ENCODE results near the gene GEN1.

GEN1 gene

DNA sequence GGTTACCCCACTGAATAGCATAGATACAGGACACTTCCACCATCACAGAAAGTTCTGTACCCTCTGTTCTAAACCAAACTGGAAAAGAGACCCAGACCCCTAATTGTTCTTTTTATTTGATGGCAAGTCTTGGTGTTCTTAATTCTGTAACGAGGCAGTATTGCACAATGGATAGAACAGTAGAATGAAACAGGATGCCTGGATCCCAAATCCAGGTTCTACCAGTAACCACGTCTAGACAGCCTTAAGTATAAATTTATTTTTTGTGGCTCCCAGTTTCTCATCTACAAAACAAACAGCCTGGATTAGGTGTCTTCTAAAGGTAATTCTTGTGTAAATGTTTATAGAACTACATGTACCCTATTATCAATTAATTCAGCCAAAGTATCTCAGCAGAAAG lies 24.1 kb upstream of the GEN1 start:
- peaks cover 71% of the 10 kb centered on the region for H3K36me3 ChIP-seq (ENCODE audit: control insufficient read depth, low read depth, low read length)
- no peak overlapping the region for H3K4me3 ChIP-seq (ENCODE audit: low read length)
- no peaks in the 10 kb centered on the region for H3K27me3 ChIP-seq (ENCODE audit: control insufficient read depth, insufficient read depth, low read length)
- H3K9ac ChIP-seq (ENCODE audit: low read length), result no peak overlapping the region
- peaks cover 5% of the 10 kb centered on the region for H3K4me1 ChIP-seq (ENCODE audit: control insufficient read depth, low read depth, low read length)
- no peaks in the 10 kb centered on the region for H3K9me3 ChIP-seq (ENCODE audit: control insufficient read depth, low read depth, low read length)
- no peak overlapping the region for H3K27ac ChIP-seq (ENCODE audit: low read length)

DNA sequence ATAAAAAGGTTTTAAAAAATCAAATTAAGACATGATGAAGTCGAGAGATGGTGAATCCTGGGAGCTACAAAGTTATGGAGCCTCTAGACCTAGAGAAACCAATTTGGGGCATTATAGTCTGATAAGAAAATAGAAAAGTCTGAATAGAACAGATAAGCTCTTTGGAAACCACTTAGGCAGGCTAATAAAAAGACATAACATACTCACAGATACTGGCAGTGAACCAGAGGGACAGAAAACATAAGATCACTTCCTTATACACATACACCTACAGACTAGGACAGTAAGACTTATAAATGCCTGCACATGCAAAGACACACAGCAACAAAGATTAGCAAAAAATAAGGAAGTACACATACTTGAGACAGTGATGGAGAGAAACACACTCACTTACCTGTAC lies 20.3 kb upstream of the GEN1 start:
- H3K27me3 ChIP-seq (ENCODE audit: control insufficient read depth, insufficient read depth, low read length), result no peaks in the 10 kb centered on the region
- no peak overlapping the region for H3K9ac ChIP-seq (ENCODE audit: low read length)
- H3K4me1 ChIP-seq (ENCODE audit: control insufficient read depth, low read depth, low read length), result peaks cover 5% of the 10 kb centered on the region
- H3K27ac ChIP-seq (ENCODE audit: low read length), result no peak overlapping the region
- no peak overlapping the region for H3K4me3 ChIP-seq (ENCODE audit: low read length)
- H3K36me3 ChIP-seq (ENCODE audit: control insufficient read depth, low read depth, low read length), result peaks cover 78% of the 10 kb centered on the region
- no peaks in the 10 kb centered on the region for H3K9me3 ChIP-seq (ENCODE audit: control insufficient read depth, low read depth, low read length)

DNA sequence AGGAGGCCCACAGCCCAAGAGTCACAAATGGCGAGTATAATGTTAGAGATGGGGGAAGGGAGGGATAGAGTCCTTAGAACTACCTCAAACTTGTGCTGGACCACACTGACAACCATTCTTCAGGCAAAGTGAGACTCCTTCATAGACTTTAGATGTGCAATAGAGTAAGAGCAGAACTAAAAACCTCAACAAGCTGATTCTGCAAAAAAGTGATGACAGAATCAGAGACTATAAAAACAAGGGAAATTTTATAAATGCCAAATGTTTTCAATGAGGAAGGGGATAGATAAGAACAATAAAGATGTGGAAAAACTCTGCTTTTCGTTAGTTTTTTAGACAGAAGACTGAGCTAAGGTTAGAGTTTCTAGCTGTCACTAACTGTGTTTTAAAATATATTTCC lies 18.1 kb upstream of the GEN1 start:
- H3K27ac ChIP-seq (ENCODE audit: low read length), result no peak overlapping the region
- no peak overlapping the region for H3K4me3 ChIP-seq (ENCODE audit: low read length)
- H3K9ac ChIP-seq (ENCODE audit: low read length), result no peak overlapping the region
- H3K4me1 ChIP-seq (ENCODE audit: control insufficient read depth, low read depth, low read length), result no peaks in the 10 kb centered on the region
- H3K9me3 ChIP-seq (ENCODE audit: control insufficient read depth, low read depth, low read length), result no peaks in the 10 kb centered on the region
- peaks cover 80% of the 10 kb centered on the region for H3K36me3 ChIP-seq (ENCODE audit: control insufficient read depth, low read depth, low read length)
- H3K27me3 ChIP-seq (ENCODE audit: control insufficient read depth, insufficient read depth, low read length), result no peaks in the 10 kb centered on the region

DNA sequence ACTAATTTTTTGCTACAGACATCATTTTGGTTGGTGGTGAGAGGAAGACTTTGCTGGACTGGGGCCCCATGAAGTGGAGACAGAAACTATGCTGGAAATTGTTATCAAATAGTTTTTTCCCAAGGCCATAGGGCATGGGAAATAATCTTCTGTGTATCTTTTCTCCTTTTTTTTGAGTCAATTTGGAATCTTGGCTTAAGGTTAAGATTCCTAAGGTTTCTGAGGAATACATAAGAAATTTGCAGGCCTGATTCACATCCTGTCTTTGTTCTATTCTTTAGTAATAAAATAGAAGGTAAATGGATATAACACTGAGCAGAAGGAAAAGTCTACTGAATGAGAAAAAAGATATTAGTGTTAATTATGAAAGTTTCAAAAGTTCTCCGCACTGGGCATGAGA lies 16.9 kb upstream of the GEN1 start:
- Histone ChIP-seq H3K9ac (ENCODE audit: low read length) (no peak overlapping the region), H3K4me3 (ENCODE audit: low read length) (no peak overlapping the region), H3K4me1 (ENCODE audit: control insufficient read depth, low read depth, low read length) (no peaks in the 10 kb centered on the region), H3K36me3 (ENCODE audit: control insufficient read depth, low read depth, low read length) (peaks cover 78% of the 10 kb centered on the region), H3K27ac (ENCODE audit: low read length) (no peak overlapping the region), H3K27me3 (ENCODE audit: control insufficient read depth, insufficient read depth, low read length) (no peaks in the 10 kb centered on the region), H3K9me3 (ENCODE audit: control insufficient read depth, low read depth, low read length) (no peaks in the 10 kb centered on the region)

DNA sequence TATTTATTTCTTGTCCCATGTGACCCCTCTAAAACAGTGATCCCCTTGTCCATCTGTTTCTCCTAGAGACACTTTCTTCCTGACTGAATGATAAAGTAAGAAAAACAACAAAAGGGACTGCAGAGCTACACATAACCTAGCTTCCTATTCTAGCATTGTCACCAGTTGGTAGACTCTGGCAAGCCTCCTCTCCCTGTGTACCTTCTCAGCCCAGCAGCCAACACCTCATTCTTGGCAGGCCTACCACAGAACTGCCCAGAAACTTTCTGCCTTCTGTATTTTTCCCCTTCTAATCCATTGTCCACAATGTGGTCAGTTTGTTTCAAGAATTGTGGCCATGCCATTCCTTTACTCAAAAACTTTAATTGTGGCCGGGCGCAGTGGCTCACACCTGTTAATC lies 13.7 kb upstream of the GEN1 start:
- Histone ChIP-seq H3K27ac (ENCODE audit: low read length) (no peak overlapping the region), H3K9me3 (ENCODE audit: control insufficient read depth, low read depth, low read length) (no peaks in the 10 kb centered on the region), H3K4me3 (ENCODE audit: low read length) (no peak overlapping the region), H3K27me3 (ENCODE audit: control insufficient read depth, insufficient read depth, low read length) (no peaks in the 10 kb centered on the region), H3K36me3 (ENCODE audit: control insufficient read depth, low read depth, low read length) (peaks cover 71% of the 10 kb centered on the region), H3K4me1 (ENCODE audit: control insufficient read depth, low read depth, low read length) (no peaks in the 10 kb centered on the region), H3K9ac (ENCODE audit: low read length) (no peak overlapping the region)

DNA sequence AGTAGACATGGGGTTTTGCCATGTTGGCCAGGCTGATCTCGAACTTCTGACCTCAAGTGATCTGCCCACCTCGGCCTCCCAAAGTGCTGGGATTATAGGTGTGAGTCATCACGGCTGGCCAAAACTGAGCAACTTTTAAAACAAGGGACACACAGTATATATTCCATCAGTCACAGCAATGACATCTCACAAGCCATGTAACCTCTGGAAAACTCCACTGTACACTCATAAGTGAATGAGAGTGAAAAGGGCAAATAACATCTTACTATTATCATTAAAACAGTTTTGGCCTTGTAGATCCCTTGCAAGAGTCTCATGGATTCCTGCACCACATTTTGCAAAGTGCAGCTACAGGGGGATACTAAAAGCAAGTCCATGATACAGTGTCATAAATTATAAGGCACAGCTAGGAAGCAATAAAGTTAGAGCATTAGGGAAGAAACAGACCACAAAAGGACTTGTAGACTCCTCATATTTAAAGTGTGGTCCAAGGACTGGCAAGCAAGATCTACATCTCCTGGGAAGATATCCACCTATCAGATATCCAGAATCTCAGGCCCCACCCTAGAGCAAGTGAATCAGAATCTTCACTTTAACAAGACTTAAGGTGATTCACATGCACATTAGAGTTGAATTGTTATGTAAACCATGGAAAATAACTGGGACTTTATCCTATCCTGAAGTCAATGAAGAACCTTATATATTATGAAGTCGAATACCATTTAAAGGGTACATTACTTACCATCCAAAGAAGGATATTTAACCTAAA lies 6.1 kb upstream of the GEN1 start:
- Histone ChIP-seq H3K36me3 (ENCODE audit: control insufficient read depth, low read depth, low read length) (peaks cover 20% of the 10 kb centered on the region), H3K9me3 (ENCODE audit: control insufficient read depth, low read depth, low read length) (no peaks in the 10 kb centered on the region), H3K4me1 (ENCODE audit: control insufficient read depth, low read depth, low read length) (peaks cover 35% of the 10 kb centered on the region), H3K4me3 (ENCODE audit: low read length) (peak overlapping the region; percentile 15), H3K27ac (ENCODE audit: low read length) (peak overlapping the region; percentile 48), H3K27me3 (ENCODE audit: control insufficient read depth, insufficient read depth, low read length) (no peaks in the 10 kb centered on the region), H3K9ac (ENCODE audit: low read length) (no peak overlapping the region)

DNA sequence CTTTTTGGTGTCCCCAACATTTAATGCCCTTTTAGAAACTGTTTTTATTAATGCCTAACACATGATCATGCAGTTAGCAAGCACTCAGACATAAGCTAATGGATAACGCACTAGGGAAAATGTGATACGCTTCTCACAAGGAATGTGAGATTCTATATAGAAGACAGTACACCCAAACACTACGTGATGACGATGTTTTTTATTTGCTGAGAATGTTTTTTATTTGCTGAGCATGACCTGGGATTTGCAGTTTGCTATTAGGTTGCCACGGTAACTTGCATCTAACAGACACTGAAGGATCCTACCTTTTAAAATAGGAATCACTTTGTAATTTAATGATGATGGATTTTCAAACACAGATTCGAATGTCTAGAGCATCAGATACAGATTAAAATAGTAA lies 5.2 kb upstream of the GEN1 start:
- no peaks in the 10 kb centered on the region for H3K9me3 ChIP-seq (ENCODE audit: control insufficient read depth, low read depth, low read length)
- peaks cover 35% of the 10 kb centered on the region for H3K4me1 ChIP-seq (ENCODE audit: control insufficient read depth, low read depth, low read length)
- peaks cover 16% of the 10 kb centered on the region for H3K36me3 ChIP-seq (ENCODE audit: control insufficient read depth, low read depth, low read length)
- peak overlapping the region; percentile 52 for H3K9ac ChIP-seq (ENCODE audit: low read length)
- peak overlapping the region; percentile 95 for H3K27ac ChIP-seq (ENCODE audit: low read length)
- H3K4me3 ChIP-seq (ENCODE audit: low read length), result no peak overlapping the region
- H3K27me3 ChIP-seq (ENCODE audit: control insufficient read depth, insufficient read depth, low read length), result no peaks in the 10 kb centered on the region

DNA sequence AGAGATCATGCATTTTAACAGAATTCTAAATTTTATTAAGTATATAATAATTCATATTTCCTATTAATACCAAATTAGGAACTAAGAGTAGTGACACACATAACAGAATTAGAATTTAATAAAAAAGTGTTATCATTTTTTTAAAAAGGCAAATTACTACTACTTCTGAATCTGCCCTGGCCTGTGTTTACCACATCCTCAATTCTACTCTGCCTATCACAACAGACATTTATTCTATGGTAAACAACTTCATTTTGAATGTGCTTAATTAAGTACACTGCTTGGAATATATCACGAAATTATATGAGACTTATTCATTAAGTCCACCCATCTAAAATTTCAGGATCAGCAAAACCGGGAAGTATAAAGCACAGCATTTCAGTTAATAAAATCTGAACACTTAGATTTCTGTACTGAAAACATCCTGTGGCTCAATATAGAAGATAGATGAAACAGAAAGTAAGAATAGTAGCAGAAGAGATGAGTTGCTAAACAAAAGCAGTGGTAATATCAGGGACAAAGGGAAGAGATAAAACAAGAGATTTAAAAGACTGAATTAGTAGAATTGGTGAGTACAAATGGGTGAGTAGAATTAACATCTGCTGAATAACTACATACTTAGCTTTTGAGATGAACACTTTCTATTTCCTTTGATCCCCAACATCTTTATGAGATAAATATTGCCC lies 4.0 kb upstream of the GEN1 start:
- no peaks in the 10 kb centered on the region for H3K27me3 ChIP-seq (ENCODE audit: control insufficient read depth, insufficient read depth, low read length)
- peaks cover 4% of the 10 kb centered on the region for H3K36me3 ChIP-seq (ENCODE audit: control insufficient read depth, low read depth, low read length)
- no peak overlapping the region for H3K9ac ChIP-seq (ENCODE audit: low read length)
- H3K4me1 ChIP-seq (ENCODE audit: control insufficient read depth, low read depth, low read length), result peaks cover 35% of the 10 kb centered on the region
- H3K4me3 ChIP-seq (ENCODE audit: low read length), result no peak overlapping the region
- no peak overlapping the region for H3K27ac ChIP-seq (ENCODE audit: low read length)
- no peaks in the 10 kb centered on the region for H3K9me3 ChIP-seq (ENCODE audit: control insufficient read depth, low read depth, low read length)

DNA sequence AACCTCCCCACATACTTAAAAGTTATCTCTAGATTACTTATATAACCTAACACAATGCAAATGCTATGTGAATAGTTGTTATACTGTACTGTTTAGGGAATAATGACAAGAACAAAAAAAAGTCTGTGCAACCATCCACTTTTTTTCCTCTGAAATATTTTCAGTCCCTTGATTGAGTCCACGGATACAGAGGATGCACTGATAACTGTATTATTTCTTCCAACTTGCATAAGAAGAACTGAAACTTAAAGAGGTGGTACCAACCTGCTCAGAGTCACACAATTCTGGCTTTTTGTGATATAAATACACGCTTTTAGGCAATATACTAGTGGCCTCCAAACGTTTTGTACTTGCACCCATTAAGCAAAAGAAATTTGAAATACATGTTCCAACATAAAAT lies 1.7 kb upstream of the GEN1 start:
- Histone ChIP-seq H3K9me3 (ENCODE audit: control insufficient read depth, low read depth, low read length) (no peaks in the 10 kb centered on the region), H3K36me3 (ENCODE audit: control insufficient read depth, low read depth, low read length) (no peaks in the 10 kb centered on the region), H3K27me3 (ENCODE audit: control insufficient read depth, insufficient read depth, low read length) (no peaks in the 10 kb centered on the region), H3K4me3 (ENCODE audit: low read length) (peak overlapping the region; percentile 96), H3K4me1 (ENCODE audit: control insufficient read depth, low read depth, low read length) (peaks cover 41% of the 10 kb centered on the region), H3K9ac (ENCODE audit: low read length) (peak overlapping the region; percentile 94), H3K27ac (ENCODE audit: low read length) (no peak overlapping the region)

DNA sequence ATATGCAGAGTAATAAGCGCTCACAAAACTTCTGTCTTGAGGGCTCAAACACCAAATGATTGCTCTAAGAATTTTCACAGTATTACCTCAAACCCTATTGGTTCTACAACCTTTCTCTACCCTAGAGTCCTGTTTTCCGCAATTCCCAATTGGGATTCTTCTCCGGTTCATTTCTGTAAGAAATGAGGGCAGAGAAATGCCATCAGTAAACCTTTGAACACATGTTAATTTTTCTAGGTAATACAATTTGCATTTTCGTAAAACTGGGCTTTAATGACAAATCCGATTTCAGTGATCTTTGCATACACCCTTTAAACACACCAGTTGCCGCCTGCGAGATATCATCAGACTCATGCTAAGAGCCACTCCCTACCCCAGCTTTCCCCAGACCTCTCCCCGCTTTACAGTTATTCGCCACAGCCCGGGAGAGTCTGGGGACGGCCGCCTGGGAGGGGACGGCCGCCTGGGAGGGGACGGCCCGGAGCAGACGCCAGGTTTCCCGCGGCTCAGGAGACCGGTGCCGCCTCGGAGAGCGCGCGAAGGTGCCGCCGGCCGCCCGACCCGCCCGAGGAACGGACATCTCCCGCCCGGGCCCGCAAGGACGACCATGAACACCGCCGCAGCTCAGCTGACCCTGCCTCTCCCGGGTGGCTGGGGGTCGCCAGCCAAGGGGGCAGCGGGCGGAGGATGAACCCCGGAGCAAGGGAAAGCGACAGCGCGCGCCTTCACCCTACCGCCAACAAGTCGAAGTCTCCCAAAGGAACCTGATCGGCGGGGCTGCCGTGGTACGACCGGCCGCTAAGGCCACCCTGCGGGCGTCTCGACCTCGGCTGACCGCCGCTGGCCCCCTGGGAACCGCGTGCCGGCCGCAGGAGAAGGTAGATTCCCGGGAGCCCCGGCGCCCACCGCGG lies 791 bp upstream of the GEN1 start:
- no peaks in the 10 kb centered on the region for H3K9me3 ChIP-seq (ENCODE audit: control insufficient read depth, low read depth, low read length)
- H3K27ac ChIP-seq (ENCODE audit: low read length), result no peak overlapping the region
- peaks cover 34% of the 10 kb centered on the region for H3K4me1 ChIP-seq (ENCODE audit: control insufficient read depth, low read depth, low read length)
- H3K9ac ChIP-seq (ENCODE audit: low read length), result peak overlapping the region; percentile 94
- no peaks in the 10 kb centered on the region for H3K36me3 ChIP-seq (ENCODE audit: control insufficient read depth, low read depth, low read length)
- no peaks in the 10 kb centered on the region for H3K27me3 ChIP-seq (ENCODE audit: control insufficient read depth, insufficient read depth, low read length)
- H3K4me3 ChIP-seq (ENCODE audit: low read length), result peak overlapping the region; percentile 96

DNA sequence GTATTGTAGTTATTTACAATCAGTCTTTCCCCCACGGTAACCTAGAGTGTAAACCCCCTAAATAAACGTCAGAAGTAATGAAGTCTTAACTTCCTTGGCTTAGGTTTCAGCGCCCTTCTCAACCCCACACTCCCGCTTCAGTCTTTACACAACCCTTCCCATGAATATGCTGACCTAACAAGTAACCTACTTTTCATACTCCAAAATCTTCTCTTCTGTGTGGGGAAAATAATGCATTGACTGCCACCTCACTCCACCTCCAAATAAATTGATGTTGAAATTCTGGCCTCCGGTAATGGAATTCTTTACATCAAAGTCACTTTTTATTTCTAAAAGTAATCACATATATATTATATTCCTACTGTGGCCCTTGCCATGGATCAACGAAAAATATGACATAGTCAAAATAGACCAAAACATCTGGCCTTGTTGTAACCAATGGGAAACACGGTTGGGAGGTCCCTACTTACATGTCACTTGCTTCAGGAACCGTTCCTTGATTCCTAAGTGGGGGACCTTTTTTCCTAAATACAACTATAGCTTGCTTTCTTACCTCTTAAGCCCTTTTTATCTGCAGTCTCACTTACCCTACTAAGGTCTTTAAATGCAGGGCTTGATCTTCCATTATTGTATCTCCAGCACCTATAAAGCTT lies 961 bp downstream of the GEN1 start:
- peaks cover 26% of the 10 kb centered on the region for H3K4me1 ChIP-seq (ENCODE audit: control insufficient read depth, low read depth, low read length)
- H3K27ac ChIP-seq (ENCODE audit: low read length), result no peak overlapping the region

More for the DNA sequence above, 961 bp downstream of the GEN1 start:
- H3K36me3 ChIP-seq (ENCODE audit: control insufficient read depth, low read depth, low read length), result peaks cover 4% of the 10 kb centered on the region
- peak overlapping the region; percentile 96 for H3K4me3 ChIP-seq (ENCODE audit: low read length)
- H3K9me3 ChIP-seq (ENCODE audit: control insufficient read depth, low read depth, low read length), result no peaks in the 10 kb centered on the region
- peak overlapping the region; percentile 94 for H3K9ac ChIP-seq (ENCODE audit: low read length)
- H3K27me3 ChIP-seq (ENCODE audit: control insufficient read depth, insufficient read depth, low read length), result no peaks in the 10 kb centered on the region
